PC-9 (cell line): ENCODE data around the gene ZNF263.

Experiments
- EZH2 ChIP-seq: fragments of 200-600 bp; sonication (generic); IDR thresholded peaks from 2 replicates; pipeline ENCODE4 v1.8.0; 2017; ENCODE audit warnings: antibody characterized with exemption, low read depth
- TF ChIP-seq, protein P1 (sequence below): fragments of 200-600 bp; sonication (generic); conservative IDR thresholded peaks from 2 replicates; pipeline ENCODE4 v1.6.1; 2017; ENCODE audit warnings: mixed run types, antibody characterized with exemption, mild to moderate bottlenecking, moderate library complexity

DNA sequence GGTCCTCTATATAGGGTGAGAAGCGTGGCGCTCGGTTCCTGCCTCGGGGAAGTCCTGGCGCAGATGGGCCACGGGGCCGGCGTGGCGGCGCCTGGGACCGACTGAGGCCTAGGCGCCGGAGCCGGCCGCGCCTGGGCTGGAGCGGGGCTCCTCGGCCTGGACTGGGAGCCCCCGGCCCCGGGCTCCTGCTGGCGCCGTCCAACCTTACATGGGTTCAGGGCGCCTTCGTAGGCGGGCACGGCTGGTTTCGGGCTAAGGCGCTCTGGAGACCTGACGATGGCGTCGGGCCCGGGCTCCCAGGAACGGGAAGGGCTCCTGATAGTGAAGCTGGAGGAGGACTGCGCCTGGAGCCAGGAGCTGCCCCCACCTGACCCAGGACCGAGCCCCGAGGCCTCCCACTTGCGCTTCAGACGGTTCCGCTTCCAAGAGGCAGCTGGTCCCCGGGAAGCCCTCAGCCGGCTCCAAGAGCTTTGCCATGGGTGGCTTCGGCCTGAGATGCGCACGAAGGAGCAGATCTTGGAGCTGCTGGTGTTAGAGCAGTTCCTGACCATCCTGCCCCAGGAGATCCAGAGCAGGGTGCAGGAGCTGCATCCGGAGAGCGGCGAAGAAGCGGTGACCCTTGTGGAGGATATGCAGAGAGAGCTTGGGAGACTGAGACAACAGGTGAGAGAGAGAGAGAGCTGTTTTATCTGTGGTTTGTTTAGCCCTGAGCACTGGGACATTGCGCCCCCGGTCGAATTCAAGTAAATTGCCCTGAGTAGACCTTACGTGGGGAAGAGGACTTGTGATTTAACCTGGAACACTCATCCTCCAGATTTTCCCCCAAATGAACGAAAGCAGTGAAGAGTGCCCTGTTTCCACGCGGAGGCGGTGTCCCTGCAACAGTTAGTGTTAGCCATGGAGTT is 504 bp downstream of the ZNF263 start:
- TF ChIP-seq, protein P1, sequence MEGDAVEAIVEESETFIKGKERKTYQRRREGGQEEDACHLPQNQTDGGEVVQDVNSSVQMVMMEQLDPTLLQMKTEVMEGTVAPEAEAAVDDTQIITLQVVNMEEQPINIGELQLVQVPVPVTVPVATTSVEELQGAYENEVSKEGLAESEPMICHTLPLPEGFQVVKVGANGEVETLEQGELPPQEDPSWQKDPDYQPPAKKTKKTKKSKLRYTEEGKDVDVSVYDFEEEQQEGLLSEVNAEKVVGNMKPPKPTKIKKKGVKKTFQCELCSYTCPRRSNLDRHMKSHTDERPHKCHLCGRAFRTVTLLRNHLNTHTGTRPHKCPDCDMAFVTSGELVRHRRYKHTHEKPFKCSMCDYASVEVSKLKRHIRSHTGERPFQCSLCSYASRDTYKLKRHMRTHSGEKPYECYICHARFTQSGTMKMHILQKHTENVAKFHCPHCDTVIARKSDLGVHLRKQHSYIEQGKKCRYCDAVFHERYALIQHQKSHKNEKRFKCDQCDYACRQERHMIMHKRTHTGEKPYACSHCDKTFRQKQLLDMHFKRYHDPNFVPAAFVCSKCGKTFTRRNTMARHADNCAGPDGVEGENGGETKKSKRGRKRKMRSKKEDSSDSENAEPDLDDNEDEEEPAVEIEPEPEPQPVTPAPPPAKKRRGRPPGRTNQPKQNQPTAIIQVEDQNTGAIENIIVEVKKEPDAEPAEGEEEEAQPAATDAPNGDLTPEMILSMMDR, result no peak
- no peak for TF ChIP-seq EZH2
